Natural killer cell (primary cell): ENCODE data around the gene HCN1. TPM values are rescaled to one million over a fixed set of nuclear protein-coding genes. Genes with fewer than 3 reads are reported as not detected.

Source experiments
- ATAC-seq, 3 donors: fragments of 150-1000 bp in 2 of 3; fragments of 200-7000 bp in 1 of 3; cut with Tn5 transposase; 1 replicate in 1 of 3; 2 replicates in 2 of 3; pipeline ENCODE4 v1.10.0; 2021; ENCODE audit warnings: mild to moderate bottlenecking in 2 of 3, moderate library complexity in 2 of 3
- DNase-seq, 2 donors: peaks; one replicate each; pipeline versions ENCODE4 v3.0.0 to v3.0.0-alpha.2; 2013 to 2021; ENCODE audit warnings: mixed read lengths in 1 of 2
- H3K27ac ChIP-seq: one replicate; pipeline ENCODE4 v1.5.1; 2013; ENCODE audit warnings: mild to moderate bottlenecking, low read length
- H3K27me3 ChIP-seq: one replicate; pipeline ENCODE4 v1.6.1; 2013; ENCODE audit warnings: low read length; ENCODE audit not compliant: control insufficient read depth, insufficient read depth
- H3K36me3 ChIP-seq: one replicate; pipeline ENCODE4 v1.6.1; 2013; ENCODE audit warnings: low read length; ENCODE audit not compliant: control insufficient read depth, insufficient read depth
- H3K4me1 ChIP-seq: one replicate; pipeline ENCODE4 v1.6.1; 2013; ENCODE audit warnings: low read length; ENCODE audit not compliant: control insufficient read depth, insufficient read depth
- H3K4me3 ChIP-seq: one replicate; pipeline ENCODE4 v1.5.1; 2013; ENCODE audit warnings: low read length
- H3K9me3 ChIP-seq: one replicate; pipeline ENCODE4 v1.6.1; 2013; ENCODE audit warnings: low read length; ENCODE audit not compliant: control insufficient read depth, insufficient read depth
- H3K27ac Mint-ChIP-seq, 2 donors: one replicate each; pipeline ENCODE4 v1.8.0; 2022; ENCODE audit warnings: mild to moderate bottlenecking in 2 of 2, mixed read lengths in 2 of 2, moderate library complexity in 1 of 2
- H3K27me3 Mint-ChIP-seq, 2 donors: one replicate each; pipeline ENCODE4 v1.8.0; 2022; ENCODE audit warnings: low read depth in 2 of 2, mixed read lengths in 2 of 2
- H3K36me3 Mint-ChIP-seq: one replicate; pipeline ENCODE4 v1.8.0; 2022; ENCODE audit warnings: mixed read lengths
- H3K4me1 Mint-ChIP-seq, 2 donors: one replicate each; pipeline ENCODE4 v1.8.0; 2022; ENCODE audit warnings: mixed read lengths in 2 of 2
- H3K4me3 Mint-ChIP-seq: one replicate; pipeline ENCODE4 v1.8.0; 2022; ENCODE audit warnings: mild to moderate bottlenecking, moderate library complexity, mixed read lengths
- H3K9me3 Mint-ChIP-seq, 2 donors: one replicate each; pipeline ENCODE4 v1.8.0; 2022; ENCODE audit warnings: mixed read lengths in 2 of 2
- CTCF ChIP-seq: fragments of 200-600 bp; IDR thresholded peaks from one replicate; pipeline ENCODE4 v1.8.0; 2022; ENCODE audit warnings: antibody characterized with exemption
- WGBS: methylation state at CpG from one replicate; pipeline ENCODE4 v1.1.7; 2013; ENCODE audit warnings: missing lambda C conversion rate; ENCODE audit not compliant: insufficient coverage; 5-methylcytosine and 5-hydroxymethylcytosine counted together
- intact Hi-C: fragments of 100-400 bp; cut with micrococcal nuclease; formaldehyde crosslinking; loops from one replicate; pipeline ENCODE4 v1.14.2; 2022
- total RNA-seq, 4 donors: library from RNA; stranded (reverse); fragments of 120-200 nt in 1 of 4; gene quantifications; one replicate each; pipeline versions ENCODE4 v1.2.3 to v1.2.4, GENCODE V29; 2013 to 2022

HCN1 gene
- total RNA-seq: not detected
- not detected for total RNA-seq (2013)

- Mint-ChIP-seq H3K4me3 (no peak within 1 kb of the TSS), H3K9me3 (peaks cover 7 to 10% of the 10 kb centered on the region in 2 donors), H3K36me3 (peaks cover 11% of the 10 kb centered on the region), H3K27me3 (peaks cover 10 to 13% of the 10 kb centered on the region in 2 donors), H3K27ac (no peak within 1 kb of the TSS), H3K4me1 (no peaks in the 10 kb centered on the region)
- Histone ChIP-seq H3K36me3 (no peaks in the 10 kb centered on the region), H3K4me3 (no peak within 1 kb of the TSS), H3K27me3 (peaks cover 9% of the 10 kb centered on the region), H3K27ac (no peak within 1 kb of the TSS), H3K9me3 (peaks cover 13% of the 10 kb centered on the region), H3K4me1 (no peaks in the 10 kb centered on the region)
- TF ChIP-seq CTCF: no peak
- intact Hi-C loops: no loop called here
- ATAC-seq (no peak), DNase-seq (peak in 1 of 2 donors; percentile 2)
- WGBS: 17% methylated on average over 46 of the region's 46 CpGs
These were observed at the start of gene HCN1 for GRCh38 chr5:45696206-45696836. HCN1 (minus strand) TSS chr5:45696380.

GRCh38 chr5:45741110-45741509 is 44.9 kb upstream of the HCN1 start:
- H3K27me3 Mint-ChIP-seq: no peaks in the 10 kb centered on the region
- TF ChIP-seq CTCF: no peak
- DNase-seq (no peak), ATAC-seq (no peak)
- no peak overlapping the region for H3K4me3 Mint-ChIP-seq
- WGBS: 80% methylated on average over 5 of the region's 5 CpGs
- Histone ChIP-seq H3K9me3 (peaks cover 12% of the 10 kb centered on the region), H3K4me1 (no peaks in the 10 kb centered on the region), H3K36me3 (no peaks in the 10 kb centered on the region), H3K27ac (no peak overlapping the region), H3K27me3 (no peaks in the 10 kb centered on the region), H3K4me3 (no peak overlapping the region)
- intact Hi-C loops: no loop called here
- no peaks in the 10 kb centered on the region for H3K4me1 Mint-ChIP-seq
- no peak overlapping the region for H3K27ac Mint-ChIP-seq
- peaks cover 9 to 17% of the 10 kb centered on the region in 2 donors for H3K9me3 Mint-ChIP-seq
- peaks cover 8% of the 10 kb centered on the region for H3K36me3 Mint-ChIP-seq

GRCh38 chr5:45737153-45737552 is 41.0 kb upstream of the HCN1 start:
- no peak for DNase-seq
- Mint-ChIP-seq H3K36me3 (no peaks in the 10 kb centered on the region), H3K27me3 (no peaks in the 10 kb centered on the region), H3K9me3 (peaks cover 5 to 14% of the 10 kb centered on the region in 2 donors), H3K27ac (no peak overlapping the region), H3K4me1 (no peaks in the 10 kb centered on the region), H3K4me3 (no peak overlapping the region)
- H3K27me3 ChIP-seq: no peaks in the 10 kb centered on the region
- H3K27ac ChIP-seq: no peak overlapping the region
- no peaks in the 10 kb centered on the region for H3K4me1 ChIP-seq
- TF ChIP-seq CTCF: no peak
- H3K9me3 ChIP-seq: peaks cover 12% of the 10 kb centered on the region
- no peak for ATAC-seq
- H3K36me3 ChIP-seq: no peaks in the 10 kb centered on the region
- H3K4me3 ChIP-seq: no peak overlapping the region
- intact Hi-C loops: no loop called here
- 70% methylated on average over 4 of the region's 5 CpGs for WGBS

GRCh38 chr5:45725537-45725936 is 29.4 kb upstream of the HCN1 start:
- no peaks in the 10 kb centered on the region for H3K4me1 ChIP-seq
- H3K27ac ChIP-seq: no peak overlapping the region
- Mint-ChIP-seq H3K9me3 (peaks cover 28 to 36% of the 10 kb centered on the region in 2 donors), H3K27me3 (no peaks in the 10 kb centered on the region), H3K36me3 (peaks cover 20% of the 10 kb centered on the region), H3K4me1 (no peaks in the 10 kb centered on the region), H3K27ac (no peak overlapping the region), H3K4me3 (no peak overlapping the region)
- no peak for DNase-seq
- intact Hi-C loops: no loop called here
- TF ChIP-seq CTCF: no peak
- no peaks in the 10 kb centered on the region for H3K36me3 ChIP-seq
- H3K4me3 ChIP-seq: no peak overlapping the region
- no peak for ATAC-seq
- H3K9me3 ChIP-seq: peaks cover 6% of the 10 kb centered on the region
- 83% methylated on average over 2 of the region's 3 CpGs for WGBS
- no peaks in the 10 kb centered on the region for H3K27me3 ChIP-seq
